Activated naive CD8-positive, alpha-beta T cell treated with anti-CD3 and anti-CD28 coated beads, Interleukin-2, amount 10 ng/mL, durations not matched to agents 7 days and 5 days (primary cell): Measurements from ENCODE around the gene TMEM45B. TPM values are rescaled to one million over a fixed set of nuclear protein-coding genes. Genes with fewer than 3 reads are reported as not detected.
"Not testable (repeated sequence)": the region's sequence is repeated elsewhere in the genome, so short reads cannot be mapped to it uniquely, and the experiment has no call there.

Source experiments
- ATAC-seq: fragments of 150-1000 bp; cut with Tn5 transposase; one replicate; pipeline ENCODE4 v1.10.0; 2021; ENCODE audit warnings: low read depth, moderate library complexity
- POLR2A ChIA-PET: fragments of 350-600 bp; sonication (Branson Sonifier 250); formaldehyde crosslinking; loops from one replicate; lab custom pipeline; 2021; ENCODE audit warnings: antibody characterized with exemption; lab: Charles Lee
- DNase-seq: peaks from one replicate; pipeline ENCODE4 v3.0.0; 2021
- H3K27ac Mint-ChIP-seq: one replicate; pipeline ENCODE4 v1.8.0; 2022; ENCODE audit warnings: mild to moderate bottlenecking, mixed read lengths
- H3K27me3 Mint-ChIP-seq: one replicate; pipeline ENCODE4 v1.8.0; 2022; ENCODE audit warnings: mild to moderate bottlenecking, moderate library complexity, mixed read lengths
- H3K36me3 Mint-ChIP-seq: one replicate; pipeline ENCODE4 v1.8.0; 2021; ENCODE audit warnings: mild to moderate bottlenecking, mixed read lengths
- H3K4me1 Mint-ChIP-seq: one replicate; pipeline ENCODE4 v1.8.0; 2021; ENCODE audit warnings: mixed read lengths
- H3K4me3 Mint-ChIP-seq: one replicate; pipeline ENCODE4 v1.8.0; 2022; ENCODE audit warnings: mild to moderate bottlenecking, moderate library complexity, mixed read lengths
- H3K9me3 Mint-ChIP-seq: one replicate; pipeline ENCODE4 v1.8.0; 2021; ENCODE audit warnings: mixed read lengths
- total RNA-seq, 2 experiments: library from RNA; stranded (reverse); gene quantifications; one replicate each; pipeline ENCODE4 v1.2.3, GENCODE V29; 2021

The TMEM45B gene
- total RNA-seq = 1 to 10 TPM in 1 of 2 experiments, under 1 TPM in 1; 0.91 to 1.5 TPM

DNA sequence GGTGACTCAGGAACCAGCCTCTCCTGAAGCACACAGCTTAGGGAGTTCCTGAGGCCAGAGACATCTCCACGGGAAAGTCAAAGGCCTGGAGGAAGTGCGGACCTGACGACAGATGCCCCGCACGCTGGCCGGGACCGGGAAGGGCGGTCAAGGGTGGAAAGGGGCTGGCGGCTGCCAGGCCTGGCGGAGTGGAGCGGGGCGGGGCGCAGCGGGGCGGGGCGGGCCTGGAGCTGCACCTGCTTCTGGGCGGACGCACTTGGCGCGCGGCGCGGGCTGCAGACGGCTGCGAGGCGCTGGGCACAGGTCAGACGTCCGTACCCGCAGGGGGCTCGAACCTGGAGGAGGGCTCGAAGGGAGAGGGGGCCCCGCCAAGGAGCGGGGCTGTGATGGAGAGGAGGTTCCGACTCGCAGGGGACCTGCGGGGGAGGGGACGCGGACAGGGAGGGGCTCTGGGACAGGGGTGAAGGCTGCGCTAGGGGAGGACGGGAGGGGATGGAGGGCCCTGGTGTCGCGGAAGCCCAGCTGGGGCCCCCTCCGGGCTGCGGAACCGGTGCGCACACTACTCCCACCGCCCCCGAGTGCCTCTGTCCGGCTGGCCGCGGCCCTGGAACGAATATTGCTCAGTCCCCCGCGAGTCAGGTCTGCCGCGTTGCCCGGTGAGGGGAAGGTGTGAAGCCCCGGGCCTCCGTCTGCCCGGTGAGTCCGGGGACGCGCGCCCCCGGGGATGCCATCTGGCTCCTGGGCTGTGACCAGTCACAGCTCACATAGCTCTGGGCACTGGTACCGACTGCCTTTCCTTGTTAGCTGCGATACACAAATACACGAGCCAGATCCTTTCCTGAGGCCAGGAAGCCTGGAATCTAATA is at the start of gene TMEM45B:
Gene TMEM45B, plus strand, starts transcription at position 253 of the 866 bp plus-strand sequence. CDS start 36,635 bp downstream, outside the sequence.
- DNase-seq = peak; percentile 33

DNA sequence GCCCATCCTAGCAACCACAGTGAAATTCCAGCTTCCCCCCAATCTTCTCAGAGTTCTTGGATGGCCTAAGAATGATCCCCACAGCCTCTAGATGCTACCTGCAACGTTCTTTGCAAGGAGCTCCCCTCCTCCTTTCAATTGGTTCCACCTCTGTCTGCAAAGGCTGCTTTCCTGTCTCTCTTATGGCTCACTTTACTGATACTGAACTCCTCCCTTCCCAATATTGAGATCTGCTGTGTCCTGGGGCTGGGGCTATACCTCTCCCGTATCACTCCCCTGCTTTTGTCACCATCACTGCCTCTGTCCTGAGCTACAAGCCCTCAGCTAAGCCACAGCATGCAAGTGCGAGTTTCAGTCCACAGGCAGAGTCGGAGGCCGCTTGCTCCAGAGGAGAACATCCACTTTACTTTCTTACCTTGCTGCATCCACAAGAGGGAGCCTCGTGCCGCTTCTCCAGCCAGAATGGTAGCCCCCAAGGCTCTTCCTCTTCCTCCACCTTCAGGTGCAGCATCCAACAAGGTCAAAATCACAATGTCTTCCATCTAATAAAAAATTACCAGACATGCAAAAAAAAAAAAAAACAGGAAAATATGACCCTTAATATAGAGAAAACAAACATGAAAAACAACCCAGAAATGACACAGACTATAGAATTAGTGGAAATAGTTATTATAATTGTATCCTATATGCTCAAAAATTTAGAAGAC is 48.6 kb upstream of the TMEM45B start:
- Mint-ChIP-seq H3K36me3 (no peaks in the 10 kb centered on the region), H3K4me1 (peaks cover 2% of the 10 kb centered on the region), H3K27ac (no peak overlapping the region), H3K4me3 (no peak overlapping the region), H3K9me3 (peaks cover 4% of the 10 kb centered on the region), H3K27me3 (peaks cover 25% of the 10 kb centered on the region)
- ATAC-seq = peak; percentile 56
- POLR2A ChIA-PET = interaction anchor here (0.7 kb wide), 1 partner anchor 168 kb away, joined by 3 read pairs; no protein-coding TSS in a partner anchor
- peak; percentile 34 for DNase-seq

More for the DNA sequence above, at the start of gene TMEM45B:
- POLR2A ChIA-PET = no interaction called here
- no peak for ATAC-seq
- no peak within 1 kb of the TSS for H3K27ac Mint-ChIP-seq
- H3K9me3 Mint-ChIP-seq = peaks cover 2% of the 10 kb centered on the region
- H3K36me3 Mint-ChIP-seq = no peaks in the 10 kb centered on the region
- H3K27me3 Mint-ChIP-seq = peaks cover 82% of the 10 kb centered on the region
- H3K4me3 Mint-ChIP-seq = peak within 1 kb of the TSS; percentile 67
- H3K4me1 Mint-ChIP-seq = peaks cover 28% of the 10 kb centered on the region

DNA sequence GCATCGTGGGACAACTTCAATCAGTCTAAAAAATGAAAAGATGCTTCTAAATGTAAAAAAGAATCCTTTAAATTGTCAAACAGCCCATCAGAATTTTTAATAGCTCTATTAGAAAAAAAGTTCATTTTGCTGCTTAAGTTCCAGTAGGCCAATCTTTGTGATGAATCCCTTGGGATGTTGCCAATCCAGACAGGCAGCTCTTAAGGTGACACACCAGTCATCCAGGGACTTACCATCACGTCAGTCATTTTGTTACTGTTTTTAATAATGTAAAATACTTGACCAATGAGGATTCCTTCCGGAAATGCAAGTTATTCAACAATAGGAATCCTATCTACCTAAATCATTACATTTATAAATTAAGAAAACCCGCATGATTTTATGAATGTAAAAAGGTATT is 47.8 kb upstream of the TMEM45B start:
- H3K27ac Mint-ChIP-seq = no peak overlapping the region
- ATAC-seq (no peak), DNase-seq (no peak)
- peaks cover 24% of the 10 kb centered on the region for H3K27me3 Mint-ChIP-seq
- no peaks in the 10 kb centered on the region for H3K36me3 Mint-ChIP-seq
- H3K9me3 Mint-ChIP-seq = peaks cover 4% of the 10 kb centered on the region
- H3K4me3 Mint-ChIP-seq = no peak overlapping the region
- H3K4me1 Mint-ChIP-seq = peaks cover 2% of the 10 kb centered on the region
- POLR2A ChIA-PET = no interaction called here

DNA sequence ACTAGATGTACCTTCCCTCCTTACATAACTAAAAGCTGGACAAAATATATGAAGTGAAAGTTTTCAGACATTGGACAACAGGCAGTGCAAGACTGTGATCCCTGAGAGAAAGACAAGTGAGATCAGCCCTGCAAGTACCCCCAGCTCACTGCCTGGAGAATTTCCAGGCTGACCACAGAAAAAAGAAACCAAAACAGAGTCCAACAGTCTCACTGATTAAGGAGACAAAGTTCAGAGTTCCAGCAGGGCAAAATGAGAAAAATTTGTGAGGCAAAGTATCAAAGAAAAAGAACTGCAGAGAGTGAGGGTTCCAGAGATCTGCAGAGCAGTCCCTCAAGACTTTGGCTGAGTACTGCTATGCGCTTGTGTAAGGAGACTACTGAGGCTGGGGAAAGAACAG is 47.3 kb upstream of the TMEM45B start:
- no peak for DNase-seq
- peaks cover 20% of the 10 kb centered on the region for H3K27me3 Mint-ChIP-seq

DNA sequence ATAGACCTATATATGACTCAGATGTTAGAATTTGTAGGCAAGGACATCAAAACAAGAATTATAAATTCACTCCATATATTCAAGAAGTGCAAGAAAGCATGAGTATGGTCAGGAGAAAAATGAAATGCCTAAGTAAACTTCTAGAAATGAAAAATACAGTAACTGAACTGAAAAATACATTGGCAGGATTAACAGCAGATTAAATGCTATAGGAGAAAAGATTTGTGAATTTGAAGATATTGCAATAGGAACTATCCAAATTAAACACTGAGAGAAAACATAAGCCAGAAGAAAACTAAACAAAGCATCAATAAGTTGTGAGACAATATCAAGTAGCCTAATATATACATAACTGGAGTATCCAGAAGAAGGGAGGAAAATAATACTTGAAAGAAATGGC is 46.6 kb upstream of the TMEM45B start:
- POLR2A ChIA-PET = no interaction called here
- Mint-ChIP-seq H3K36me3 (no peaks in the 10 kb centered on the region), H3K27me3 (peaks cover 22% of the 10 kb centered on the region), H3K9me3 (peaks cover 4% of the 10 kb centered on the region), H3K4me1 (peaks cover 2% of the 10 kb centered on the region), H3K4me3 (no peak overlapping the region), H3K27ac (no peak overlapping the region)
- ATAC-seq (no peak), DNase-seq (no peak)

More for the DNA sequence above, 47.3 kb upstream of the TMEM45B start:
- no peaks in the 10 kb centered on the region for H3K36me3 Mint-ChIP-seq
- no peak overlapping the region for H3K27ac Mint-ChIP-seq
- ATAC-seq = no peak
- peaks cover 4% of the 10 kb centered on the region for H3K9me3 Mint-ChIP-seq
- H3K4me1 Mint-ChIP-seq = peaks cover 2% of the 10 kb centered on the region
- POLR2A ChIA-PET = no interaction called here
- no peak overlapping the region for H3K4me3 Mint-ChIP-seq

DNA sequence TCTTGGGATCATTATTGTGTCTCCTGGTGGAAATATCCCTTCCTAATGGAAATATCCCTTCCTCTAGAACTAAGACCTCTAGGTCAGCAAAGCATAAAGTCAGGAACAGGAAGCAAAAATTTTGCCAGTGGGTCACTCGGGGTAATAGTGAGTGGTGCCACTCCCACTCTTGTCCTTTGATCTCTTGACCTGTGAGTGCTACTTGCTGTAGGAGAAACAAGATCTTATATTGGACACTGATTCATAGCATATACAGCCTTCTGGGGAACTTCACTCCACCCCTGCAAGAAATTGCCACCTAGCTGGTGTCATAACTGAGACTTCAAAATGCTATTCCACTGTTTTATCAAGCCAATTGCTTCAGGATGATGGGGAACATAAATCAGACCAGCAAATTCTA is 44.7 kb upstream of the TMEM45B start:
- peaks cover 20% of the 10 kb centered on the region for H3K27me3 Mint-ChIP-seq
- DNase-seq = no peak
- no peak overlapping the region for H3K27ac Mint-ChIP-seq
- no peak for ATAC-seq
- H3K36me3 Mint-ChIP-seq = no peaks in the 10 kb centered on the region
- no peak overlapping the region for H3K4me3 Mint-ChIP-seq
- peaks cover 2% of the 10 kb centered on the region for H3K4me1 Mint-ChIP-seq
- peaks cover 4% of the 10 kb centered on the region for H3K9me3 Mint-ChIP-seq
- POLR2A ChIA-PET = no interaction called here

DNA sequence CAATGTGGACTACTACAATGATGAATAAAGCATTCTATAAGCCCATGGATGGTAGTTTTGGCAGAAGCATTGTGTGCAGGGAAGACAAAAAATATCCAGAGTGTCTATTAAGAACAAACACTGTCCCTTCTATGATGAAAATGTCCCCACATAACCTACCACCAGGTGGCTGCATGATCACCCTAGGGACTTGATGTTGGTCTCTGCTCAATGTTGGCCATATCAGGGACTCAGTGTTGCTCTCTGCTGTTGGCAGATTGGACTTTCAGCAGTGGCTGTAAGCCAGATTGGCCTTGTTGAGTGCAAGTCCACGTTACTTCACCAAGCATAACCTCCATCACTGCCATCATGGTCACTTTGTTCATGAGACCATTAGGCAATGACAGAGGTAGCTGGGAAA is 44.2 kb upstream of the TMEM45B start:
- H3K36me3 Mint-ChIP-seq, H3K4me1 Mint-ChIP-seq, H3K9me3 Mint-ChIP-seq, H3K4me3 Mint-ChIP-seq, DNase-seq, POLR2A ChIA-PET, H3K27ac Mint-ChIP-seq, ATAC-seq: not testable (repeated sequence)
- peaks cover 17% of the 10 kb centered on the region for H3K27me3 Mint-ChIP-seq

DNA sequence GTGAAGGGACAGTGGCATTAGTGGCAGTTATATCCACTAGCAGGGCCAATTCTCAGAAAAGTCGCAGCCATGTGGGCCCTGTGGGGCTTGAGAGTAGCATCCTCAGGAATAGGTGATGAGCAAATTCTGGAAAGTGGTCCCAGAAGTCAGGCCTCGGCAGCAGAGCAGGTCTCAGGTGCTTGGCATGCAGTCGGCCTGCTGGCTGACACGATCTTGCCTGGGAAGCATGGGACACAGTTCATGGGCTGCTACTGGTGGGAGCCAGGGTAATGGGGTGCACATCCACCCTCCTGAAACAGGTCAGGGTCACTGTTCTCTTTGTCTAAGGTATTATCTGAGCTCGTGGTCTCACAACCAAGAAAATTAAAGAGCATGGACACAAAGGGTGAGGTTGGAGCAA is 36.8 kb upstream of the TMEM45B start:
- DNase-seq (no peak), ATAC-seq (no peak)
- H3K9me3 Mint-ChIP-seq = peaks cover 1% of the 10 kb centered on the region
- no peak overlapping the region for H3K4me3 Mint-ChIP-seq
- H3K4me1 Mint-ChIP-seq = no peaks in the 10 kb centered on the region
- POLR2A ChIA-PET = no interaction called here
- H3K36me3 Mint-ChIP-seq = no peaks in the 10 kb centered on the region
- H3K27ac Mint-ChIP-seq = no peak overlapping the region
- H3K27me3 Mint-ChIP-seq = peaks cover 4% of the 10 kb centered on the region

DNA sequence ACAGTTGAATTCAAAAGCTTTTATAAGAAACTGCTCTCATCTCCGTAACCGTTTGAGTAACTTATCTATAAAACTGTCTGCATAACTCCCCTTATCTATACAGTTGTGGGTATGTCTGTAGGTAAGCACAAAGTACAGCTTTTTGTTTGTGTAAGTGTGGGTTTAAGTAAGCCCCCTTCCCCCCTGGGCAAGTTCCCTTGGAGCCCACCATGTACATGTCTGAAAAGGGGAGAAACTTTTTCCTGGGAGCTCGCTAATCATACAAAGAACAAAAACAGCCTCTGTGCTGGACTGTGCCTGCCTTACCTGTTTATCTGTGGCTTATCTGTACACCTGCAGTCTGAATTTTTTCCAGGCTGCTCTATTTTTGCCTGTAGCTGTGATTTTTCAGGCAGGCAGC is 36.3 kb upstream of the TMEM45B start:
- ATAC-seq (no peak), DNase-seq (no peak)
- POLR2A ChIA-PET = no interaction called here
- no peak overlapping the region for H3K4me3 Mint-ChIP-seq
- H3K9me3 Mint-ChIP-seq = peaks cover 1% of the 10 kb centered on the region
- H3K4me1 Mint-ChIP-seq = no peaks in the 10 kb centered on the region
- no peaks in the 10 kb centered on the region for H3K36me3 Mint-ChIP-seq
- peaks cover 4% of the 10 kb centered on the region for H3K27me3 Mint-ChIP-seq
- H3K27ac Mint-ChIP-seq = no peak overlapping the region

DNA sequence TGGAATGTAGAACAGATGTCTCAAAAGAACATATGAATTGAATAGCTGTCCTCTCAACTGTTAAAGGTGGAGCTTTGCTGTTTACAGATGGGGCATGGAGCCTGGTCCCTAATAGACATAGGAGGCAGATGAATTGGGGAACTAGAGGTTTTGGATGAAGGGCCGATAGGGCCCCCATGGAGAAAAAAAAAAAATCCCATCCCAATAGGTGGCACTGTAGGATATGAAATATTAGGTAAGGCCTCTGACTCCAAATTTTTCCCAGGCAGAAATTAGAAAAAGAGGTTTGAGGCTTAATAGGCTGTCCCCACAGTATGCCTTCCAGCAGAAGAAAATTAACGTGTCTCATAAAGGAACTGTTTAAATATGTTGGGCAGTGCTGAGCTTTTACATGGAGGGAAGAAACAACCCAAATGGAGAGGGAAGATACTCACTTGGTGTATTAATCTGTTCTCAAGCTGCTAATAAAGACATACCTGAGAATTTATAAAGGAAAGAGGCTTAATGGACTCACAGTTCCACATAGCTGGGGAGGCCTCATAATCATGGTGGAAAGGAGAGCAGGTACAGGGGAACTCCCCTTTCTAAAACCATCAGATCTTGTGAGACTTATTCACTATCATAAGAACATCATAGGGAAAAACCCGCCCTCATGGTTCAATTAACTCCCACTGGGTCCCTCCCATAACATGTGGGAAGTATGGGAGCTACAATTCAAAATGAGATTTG is 30.1 kb upstream of the TMEM45B start:
- peaks cover 1% of the 10 kb centered on the region for H3K9me3 Mint-ChIP-seq
- H3K36me3 Mint-ChIP-seq = no peaks in the 10 kb centered on the region
- peaks cover 5% of the 10 kb centered on the region for H3K4me1 Mint-ChIP-seq
- no peak overlapping the region for H3K27ac Mint-ChIP-seq
- DNase-seq = no peak
- H3K4me3 Mint-ChIP-seq = no peak overlapping the region
- H3K27me3 Mint-ChIP-seq = peaks cover 19% of the 10 kb centered on the region
- no peak for ATAC-seq
- POLR2A ChIA-PET = no interaction called here

DNA sequence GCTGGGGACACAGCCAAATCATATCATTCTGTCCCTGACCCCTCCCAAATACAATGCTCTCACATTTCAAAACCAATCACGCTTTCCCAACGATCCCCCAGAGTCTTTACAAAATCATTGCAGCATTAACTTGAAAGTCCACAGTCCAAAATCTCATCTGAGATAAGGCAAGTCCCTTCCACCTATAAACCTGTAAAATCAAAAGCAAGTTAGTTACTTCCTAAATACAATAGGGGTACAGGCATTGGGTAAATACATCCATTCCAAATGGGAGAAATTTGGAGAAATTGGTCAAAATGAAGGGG is 29.6 kb upstream of the TMEM45B start:
- H3K27me3 Mint-ChIP-seq = peaks cover 23% of the 10 kb centered on the region
- H3K4me3 Mint-ChIP-seq, H3K27ac Mint-ChIP-seq, H3K9me3 Mint-ChIP-seq, POLR2A ChIA-PET, DNase-seq, H3K36me3 Mint-ChIP-seq, H3K4me1 Mint-ChIP-seq, ATAC-seq: not testable (repeated sequence)

DNA sequence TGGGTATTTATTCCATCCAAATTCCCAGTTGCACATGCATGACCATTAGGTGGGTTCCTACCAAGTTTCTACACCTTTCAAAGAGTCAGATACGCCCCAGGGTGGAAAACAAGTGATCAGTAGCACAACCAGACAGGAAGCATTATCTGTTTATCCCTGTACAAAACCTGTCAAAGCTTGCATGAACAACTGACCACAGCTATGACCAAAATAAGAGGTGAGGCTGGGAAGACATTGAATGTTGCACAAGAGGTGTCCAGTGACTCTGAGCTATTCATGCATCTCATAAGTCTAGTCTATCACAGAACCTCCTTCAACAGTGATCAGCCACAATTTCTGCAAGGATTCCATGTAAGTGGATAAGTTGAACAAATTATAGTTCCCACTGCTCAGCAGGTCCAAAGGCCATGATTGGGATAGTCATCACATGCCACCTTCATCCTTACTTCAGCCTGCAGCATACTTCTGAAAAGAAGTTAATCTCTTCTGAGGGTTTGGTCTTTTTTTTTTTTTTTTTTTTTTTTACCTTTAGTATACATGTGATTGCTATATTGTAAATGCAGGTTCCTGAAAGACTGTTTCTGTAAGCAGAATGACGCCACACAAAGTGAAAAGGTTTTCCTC is 28.0 kb upstream of the TMEM45B start:
- no peak overlapping the region for H3K27ac Mint-ChIP-seq
- H3K27me3 Mint-ChIP-seq = peaks cover 25% of the 10 kb centered on the region
- DNase-seq = no peak
- no peaks in the 10 kb centered on the region for H3K9me3 Mint-ChIP-seq
- H3K4me3 Mint-ChIP-seq = no peak overlapping the region
- H3K4me1 Mint-ChIP-seq = peaks cover 5% of the 10 kb centered on the region
- no peak for ATAC-seq
- POLR2A ChIA-PET = no interaction called here
- H3K36me3 Mint-ChIP-seq = no peaks in the 10 kb centered on the region

DNA sequence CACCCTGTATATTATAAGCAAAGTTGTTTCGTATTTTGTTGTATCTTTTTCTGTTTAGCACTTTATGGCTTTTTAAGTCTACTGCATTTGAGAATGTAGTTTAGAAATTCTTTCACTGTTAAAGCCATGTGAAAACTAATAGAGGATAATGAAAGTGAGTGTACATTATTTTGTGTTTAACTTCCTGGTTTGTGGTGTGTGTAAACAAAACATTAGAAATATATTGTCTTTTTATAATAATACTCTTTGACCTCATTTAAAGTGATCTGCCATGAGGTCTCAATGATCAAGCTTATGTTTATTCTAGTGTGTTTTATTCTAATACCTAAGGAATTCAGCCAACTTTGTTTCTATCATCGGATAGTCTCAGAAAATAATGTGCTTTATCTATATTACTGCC is 27.4 kb upstream of the TMEM45B start:
- peaks cover 25% of the 10 kb centered on the region for H3K27me3 Mint-ChIP-seq
- H3K36me3 Mint-ChIP-seq = peaks cover 1% of the 10 kb centered on the region
- DNase-seq = no peak
- POLR2A ChIA-PET = no interaction called here
- ATAC-seq = no peak
- H3K4me3 Mint-ChIP-seq = no peak overlapping the region
- peaks cover 5% of the 10 kb centered on the region for H3K4me1 Mint-ChIP-seq
- H3K27ac Mint-ChIP-seq = no peak overlapping the region
- H3K9me3 Mint-ChIP-seq = no peaks in the 10 kb centered on the region
